ENCODE measurements around the gene OR10A4. TPM values are rescaled to one million over a fixed set of nuclear protein-coding genes. Genes with fewer than 3 reads are reported as not detected.
"Not testable (repeated sequence)": the region's sequence is repeated elsewhere in the genome, so short reads cannot be mapped to it uniquely, and the experiment has no call there.

Gene OR10A4
- not detected in 2 replicates for total RNA-seq (2012; rRNA removed)

- Histone ChIP-seq H3K4me3 (ENCODE audit: low read length) (no peak within 1 kb of the TSS), H3K9me3 (replicated peaks; ENCODE audit: low read length) (no peaks in the 10 kb centered on the region), H3K9ac (ENCODE audit: low read depth, low read length) (no peak within 1 kb of the TSS), H3K27me3 (ENCODE audit: control insufficient read depth, insufficient read depth, low read length) (peaks cover 4% of the 10 kb centered on the region), H3K4me1 (ENCODE audit: control insufficient read depth, insufficient read depth, low read length) (no peaks in the 10 kb centered on the region), H3K36me3 (ENCODE audit: insufficient read depth, low read length) (no peaks in the 10 kb centered on the region), H3K4me2 (ENCODE audit: low read length) (no peak within 1 kb of the TSS)
Observed at GRCh38 chr11:6876325-6876724, at the start of gene OR10A4. Gene OR10A4, plus strand, starts transcription at chr11:6876625. Its CDS starts 23 bp downstream, at chr11:6876648.

- Histone ChIP-seq H3K9ac (ENCODE audit: low read depth, low read length) (no peak overlapping the region), H3K4me3 (ENCODE audit: low read length) (no peak overlapping the region), H3K36me3 (ENCODE audit: insufficient read depth, low read length) (no peaks in the 10 kb centered on the region), H3K4me1 (ENCODE audit: control insufficient read depth, insufficient read depth, low read length) (no peaks in the 10 kb centered on the region), H3K27me3 (ENCODE audit: control insufficient read depth, insufficient read depth, low read length) (peaks cover under 1% of the 10 kb centered on the region), H3K4me2 (ENCODE audit: low read length) (no peak overlapping the region), H3K9me3 (replicated peaks; ENCODE audit: low read length) (no peaks in the 10 kb centered on the region)
Observed at GRCh38 chr11:6828103-6828502, 48.3 kb upstream of the OR10A4 start.

- Histone ChIP-seq H3K27me3 (ENCODE audit: control insufficient read depth, insufficient read depth, low read length) (peaks cover 8% of the 10 kb centered on the region), H3K9me3 (replicated peaks; ENCODE audit: low read length) (no peaks in the 10 kb centered on the region), H3K4me3 (ENCODE audit: low read length) (no peak overlapping the region), H3K9ac (ENCODE audit: low read depth, low read length) (no peak overlapping the region), H3K36me3 (ENCODE audit: insufficient read depth, low read length) (no peaks in the 10 kb centered on the region), H3K4me2 (ENCODE audit: low read length) (no peak overlapping the region), H3K4me1 (ENCODE audit: control insufficient read depth, insufficient read depth, low read length) (no peaks in the 10 kb centered on the region)
Observed at GRCh38 chr11:6833356-6833755, 43.1 kb upstream of the OR10A4 start.

- no peaks in the 10 kb centered on the region for H3K4me1 ChIP-seq (ENCODE audit: control insufficient read depth, insufficient read depth, low read length)
- no peaks in the 10 kb centered on the region for H3K36me3 ChIP-seq (ENCODE audit: insufficient read depth, low read length)
- H3K4me3 ChIP-seq (ENCODE audit: low read length): no peak overlapping the region
- H3K27me3 ChIP-seq (ENCODE audit: control insufficient read depth, insufficient read depth, low read length): peaks cover 8% of the 10 kb centered on the region
- no peak overlapping the region for H3K4me2 ChIP-seq (ENCODE audit: low read length)
- no peak overlapping the region for H3K9ac ChIP-seq (ENCODE audit: low read depth, low read length)
- H3K9me3 ChIP-seq (replicated peaks; ENCODE audit: low read length): no peaks in the 10 kb centered on the region
Observed at GRCh38 chr11:6834021-6834420, 42.4 kb upstream of the OR10A4 start.

GRCh38 chr11:6841694-6842093, 34.7 kb upstream of the OR10A4 start:
- H3K9me3 ChIP-seq (replicated peaks; ENCODE audit: low read length): no peaks in the 10 kb centered on the region
- no peaks in the 10 kb centered on the region for H3K27me3 ChIP-seq (ENCODE audit: control insufficient read depth, insufficient read depth, low read length)
- H3K9ac ChIP-seq (ENCODE audit: low read depth, low read length): no peak overlapping the region
- no peak overlapping the region for H3K4me3 ChIP-seq (ENCODE audit: low read length)
- H3K36me3 ChIP-seq (ENCODE audit: insufficient read depth, low read length): no peaks in the 10 kb centered on the region
- H3K4me2 ChIP-seq (ENCODE audit: low read length): no peak overlapping the region
- no peaks in the 10 kb centered on the region for H3K4me1 ChIP-seq (ENCODE audit: control insufficient read depth, insufficient read depth, low read length)

GRCh38 chr11:6843670-6844069, 32.8 kb upstream of the OR10A4 start:
- Histone ChIP-seq H3K9ac (ENCODE audit: low read depth, low read length) (no peak overlapping the region), H3K4me2 (ENCODE audit: low read length) (no peak overlapping the region), H3K36me3 (ENCODE audit: insufficient read depth, low read length) (no peaks in the 10 kb centered on the region), H3K4me1 (ENCODE audit: control insufficient read depth, insufficient read depth, low read length) (no peaks in the 10 kb centered on the region), H3K9me3 (replicated peaks; ENCODE audit: low read length) (no peaks in the 10 kb centered on the region), H3K27me3 (ENCODE audit: control insufficient read depth, insufficient read depth, low read length) (no peaks in the 10 kb centered on the region), H3K4me3 (ENCODE audit: low read length) (no peak overlapping the region)

- Histone ChIP-seq H3K4me3 (ENCODE audit: low read length) (no peak overlapping the region), H3K4me2 (ENCODE audit: low read length) (no peak overlapping the region), H3K9me3 (replicated peaks; ENCODE audit: low read length) (no peaks in the 10 kb centered on the region), H3K9ac (ENCODE audit: low read depth, low read length) (no peak overlapping the region), H3K36me3 (ENCODE audit: insufficient read depth, low read length) (no peaks in the 10 kb centered on the region), H3K4me1 (ENCODE audit: control insufficient read depth, insufficient read depth, low read length) (no peaks in the 10 kb centered on the region), H3K27me3 (ENCODE audit: control insufficient read depth, insufficient read depth, low read length) (no peaks in the 10 kb centered on the region)
Observed at GRCh38 chr11:6844356-6844755, 32.1 kb upstream of the OR10A4 start.

- Histone ChIP-seq H3K4me3 (ENCODE audit: low read length) (no peak within 1 kb of the TSS), H3K4me2 (ENCODE audit: low read length) (no peak within 1 kb of the TSS), H3K36me3 (ENCODE audit: insufficient read depth, low read length) (no peaks in the 10 kb centered on the region), H3K9ac (ENCODE audit: low read depth, low read length) (no peak within 1 kb of the TSS), H3K27me3 (ENCODE audit: control insufficient read depth, insufficient read depth, low read length) (no peaks in the 10 kb centered on the region), H3K9me3 (replicated peaks; ENCODE audit: low read length) (no peaks in the 10 kb centered on the region), H3K4me1 (ENCODE audit: control insufficient read depth, insufficient read depth, low read length) (no peaks in the 10 kb centered on the region)
Observed at GRCh38 chr11:6845383-6845782, 31.0 kb upstream of the OR10A4 start, which contains the start of gene OR10A5. Gene OR10A5, plus strand, starts transcription at chr11:6845683. Its CDS starts 0 bp downstream, at chr11:6845683.

GRCh38 chr11:6850526-6850925, 25.9 kb upstream of the OR10A4 start:
- no peaks in the 10 kb centered on the region for H3K27me3 ChIP-seq (ENCODE audit: control insufficient read depth, insufficient read depth, low read length)
- no peak overlapping the region for H3K4me2 ChIP-seq (ENCODE audit: low read length)
- H3K4me1 ChIP-seq (ENCODE audit: control insufficient read depth, insufficient read depth, low read length): no peaks in the 10 kb centered on the region
- no peak overlapping the region for H3K9ac ChIP-seq (ENCODE audit: low read depth, low read length)
- no peaks in the 10 kb centered on the region for H3K9me3 ChIP-seq (replicated peaks; ENCODE audit: low read length)
- H3K4me3 ChIP-seq (ENCODE audit: low read length): no peak overlapping the region
- H3K36me3 ChIP-seq (ENCODE audit: insufficient read depth, low read length): no peaks in the 10 kb centered on the region

- not testable (repeated sequence) for H3K36me3 ChIP-seq (ENCODE audit: insufficient read depth, low read length); H3K27me3 ChIP-seq (ENCODE audit: control insufficient read depth, insufficient read depth, low read length); H3K9me3 ChIP-seq (replicated peaks; ENCODE audit: low read length); H3K4me2 ChIP-seq (ENCODE audit: low read length); H3K4me3 ChIP-seq (ENCODE audit: low read length); H3K9ac ChIP-seq (ENCODE audit: low read depth, low read length); H3K4me1 ChIP-seq (ENCODE audit: control insufficient read depth, insufficient read depth, low read length)
Observed at GRCh38 chr11:6854801-6855200, 21.6 kb upstream of the OR10A4 start.

GRCh38 chr11:6855971-6856541, 20.4 kb upstream of the OR10A4 start:
- H3K4me3 ChIP-seq (ENCODE audit: low read length): no peak overlapping the region
- no peak overlapping the region for H3K9ac ChIP-seq (ENCODE audit: low read depth, low read length)
- H3K36me3 ChIP-seq (ENCODE audit: insufficient read depth, low read length): no peaks in the 10 kb centered on the region

GRCh38 chr11:6856871-6857270, 19.6 kb upstream of the OR10A4 start:
- Histone ChIP-seq H3K36me3 (ENCODE audit: insufficient read depth, low read length) (no peaks in the 10 kb centered on the region), H3K9me3 (replicated peaks; ENCODE audit: low read length) (no peaks in the 10 kb centered on the region), H3K4me1 (ENCODE audit: control insufficient read depth, insufficient read depth, low read length) (no peaks in the 10 kb centered on the region), H3K4me3 (ENCODE audit: low read length) (no peak overlapping the region), H3K9ac (ENCODE audit: low read depth, low read length) (no peak overlapping the region), H3K4me2 (ENCODE audit: low read length) (no peak overlapping the region), H3K27me3 (ENCODE audit: control insufficient read depth, insufficient read depth, low read length) (no peaks in the 10 kb centered on the region)

More at GRCh38 chr11:6855971-6856541, 20.4 kb upstream of the OR10A4 start:
- Histone ChIP-seq H3K27me3 (ENCODE audit: control insufficient read depth, insufficient read depth, low read length) (no peaks in the 10 kb centered on the region), H3K4me1 (ENCODE audit: control insufficient read depth, insufficient read depth, low read length) (no peaks in the 10 kb centered on the region), H3K9me3 (replicated peaks; ENCODE audit: low read length) (no peaks in the 10 kb centered on the region), H3K4me2 (ENCODE audit: low read length) (no peak overlapping the region)

Measured in skeletal muscle satellite cell (primary cell).